Measurements from ENCODE around the gene C1orf105.
"Not testable (repeated sequence)": the region's sequence is repeated elsewhere in the genome, so short reads cannot be mapped to it uniquely, and the experiment has no call there.

The C1orf105 gene

DNA sequence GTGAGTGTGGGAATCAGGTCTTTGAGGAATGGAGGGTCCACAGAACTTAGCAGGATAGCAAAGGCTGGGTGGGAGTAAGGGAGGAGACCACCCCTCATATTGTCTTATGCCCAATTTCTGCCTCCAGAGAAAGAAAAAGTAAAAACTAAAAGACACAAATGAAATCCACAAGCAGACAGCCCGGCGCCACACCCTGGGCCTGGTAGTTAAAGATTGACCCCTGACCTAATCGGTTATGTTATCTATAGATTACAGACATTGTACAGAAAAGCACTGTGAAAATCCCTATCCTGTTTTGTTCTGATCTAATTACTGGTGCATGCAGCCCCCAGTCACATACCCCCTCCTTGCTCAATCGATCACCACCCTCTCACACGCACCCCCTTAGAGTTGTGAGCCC is 75.6 kb downstream of the C1orf105 start:
- DNase-seq, result not testable (repeated sequence)

DNA sequence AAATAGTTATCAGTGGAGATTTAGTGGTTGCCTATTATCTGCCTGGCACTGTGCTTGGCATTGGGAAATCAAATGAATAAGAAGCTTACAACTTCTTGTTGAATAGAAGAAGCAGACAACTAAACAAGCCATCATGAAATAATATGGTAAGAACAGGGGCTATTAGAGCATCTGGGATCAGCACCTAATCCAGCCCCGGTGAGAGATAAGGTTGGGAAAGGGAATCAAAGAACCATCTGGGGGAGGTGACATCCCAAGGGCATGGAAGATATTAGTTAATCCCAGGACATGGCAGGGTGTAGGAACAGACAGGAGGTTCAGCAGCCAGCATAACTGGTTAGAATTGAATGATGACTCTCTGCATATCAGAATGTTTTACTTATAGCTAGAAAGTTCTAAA is 76.2 kb downstream of the C1orf105 start:
- DNase-seq, result no peak

DNA sequence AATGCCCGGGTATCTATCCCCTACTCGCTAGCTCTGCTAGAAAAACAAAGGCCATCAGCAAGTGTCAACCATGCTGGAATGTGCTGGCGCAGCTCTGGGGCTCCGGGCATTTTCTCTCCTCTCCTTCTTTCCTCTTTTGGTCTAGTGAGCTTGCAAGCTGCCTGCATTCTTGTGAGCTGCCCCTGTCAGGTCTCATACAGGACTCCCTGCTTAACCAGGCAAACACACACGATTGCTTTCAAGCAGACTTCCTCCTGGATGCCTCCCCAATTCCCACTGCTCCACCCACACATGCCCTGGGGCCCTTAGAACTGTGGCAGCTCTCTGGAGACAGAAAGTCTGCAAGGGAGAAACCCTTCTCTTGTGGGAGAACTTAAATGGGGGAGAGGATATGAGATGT is 76.7 kb downstream of the C1orf105 start:
- no peak for DNase-seq

DNA sequence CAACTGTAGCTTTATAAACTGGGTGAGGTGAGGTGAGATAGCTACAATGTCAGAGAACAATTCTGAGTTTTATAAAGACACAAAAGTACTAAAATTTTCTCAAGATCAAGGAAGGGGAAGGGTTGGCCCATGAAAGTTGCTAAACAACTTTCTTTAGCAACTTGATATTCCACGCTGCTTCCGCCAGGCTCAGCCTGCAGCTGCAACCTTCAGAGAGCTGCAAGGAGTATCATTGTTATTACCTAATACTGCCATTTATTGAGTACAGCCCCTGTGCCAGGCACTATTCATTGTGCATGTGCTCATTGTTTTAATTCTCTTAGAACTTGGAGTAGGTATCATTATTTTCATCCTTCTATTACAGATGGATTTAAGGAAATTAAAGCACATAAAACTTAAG is 78.4 kb downstream of the C1orf105 start:
- no peak for DNase-seq

DNA sequence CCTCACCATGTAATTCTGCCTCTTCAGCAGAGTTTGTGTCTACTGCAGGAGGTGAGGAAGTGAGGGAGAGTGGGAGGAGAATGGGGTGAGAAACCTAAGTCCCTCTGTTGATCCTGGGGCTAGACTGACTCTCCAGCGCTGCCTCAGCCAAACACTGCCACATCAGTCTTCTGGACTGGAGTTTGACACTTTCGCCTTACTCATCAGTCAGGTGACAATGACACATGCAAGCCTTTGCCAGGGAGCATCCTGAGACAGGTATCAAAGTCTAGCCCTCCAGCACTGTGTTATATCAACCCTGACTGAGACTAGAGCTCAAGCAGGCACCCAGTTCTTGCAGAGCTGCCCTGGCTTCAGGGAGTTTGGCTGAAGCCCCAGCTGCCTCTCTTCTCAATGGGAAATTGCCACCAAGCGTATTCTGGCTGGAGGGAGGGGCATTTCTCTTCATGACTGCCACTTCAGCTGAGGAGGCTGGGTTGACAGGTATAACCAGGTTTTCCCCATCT is 79.2 kb downstream of the C1orf105 start:
- no peak for DNase-seq

DNA sequence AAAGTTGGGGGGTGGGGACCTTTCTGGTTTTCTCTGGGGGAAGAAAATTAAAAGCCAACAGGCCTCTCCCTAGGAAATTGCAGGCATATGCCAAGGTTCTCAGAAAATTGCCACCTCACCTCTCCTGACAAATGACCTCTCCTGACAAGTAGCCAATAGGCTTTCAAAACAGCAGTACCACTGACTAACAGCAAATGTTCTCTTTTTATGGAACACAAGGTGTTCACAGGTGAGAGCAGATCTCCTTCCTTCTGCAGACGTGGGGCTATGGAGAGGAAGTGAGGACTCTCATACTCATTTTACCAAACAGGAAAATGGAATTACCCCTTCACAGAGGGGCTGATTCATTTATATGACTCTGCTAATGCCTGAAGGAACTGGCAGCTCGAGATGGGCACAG is 79.7 kb downstream of the C1orf105 start:
- DNase-seq, result no peak

DNA sequence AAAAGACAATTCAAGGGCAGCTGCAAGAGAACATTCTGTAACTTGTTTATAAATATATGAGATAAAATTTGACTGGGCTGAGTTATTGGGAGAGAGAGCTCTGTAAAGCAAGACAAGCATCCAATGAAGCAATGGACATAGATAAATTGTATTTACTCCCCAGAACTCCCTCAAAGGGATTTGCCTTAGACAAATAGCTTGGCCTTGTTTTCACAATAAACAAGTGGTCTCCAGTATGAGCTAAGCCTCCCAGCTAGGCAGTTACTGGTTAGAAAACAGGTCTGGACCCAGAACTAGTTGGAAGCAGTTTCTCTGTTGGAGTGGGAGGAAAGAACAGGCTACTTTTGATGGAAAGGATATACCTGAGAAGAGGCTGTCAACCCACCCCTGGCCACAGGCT is 87.3 kb downstream of the C1orf105 start:
- no peak for DNase-seq

DNA sequence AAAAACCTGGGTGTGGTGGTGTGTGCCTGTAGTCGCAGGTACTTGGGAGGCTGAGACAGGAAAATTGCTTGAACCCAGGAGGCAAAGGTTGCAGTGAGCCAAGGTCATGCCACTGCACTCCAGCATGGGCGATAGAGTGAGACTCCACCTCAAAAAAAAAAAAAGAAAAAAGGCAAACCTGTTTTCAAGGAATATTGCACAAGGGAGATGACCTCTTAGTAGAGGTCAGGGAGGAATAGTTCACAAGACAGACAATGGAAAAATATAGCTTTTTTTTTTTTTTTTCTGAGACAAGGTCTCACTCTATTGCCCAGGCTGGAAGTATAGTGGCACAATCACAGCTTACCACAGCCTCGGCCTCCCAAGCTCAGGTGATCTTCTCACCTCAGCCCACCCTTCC is 90.0 kb downstream of the C1orf105 start:
- DNase-seq, result no peak

DNA sequence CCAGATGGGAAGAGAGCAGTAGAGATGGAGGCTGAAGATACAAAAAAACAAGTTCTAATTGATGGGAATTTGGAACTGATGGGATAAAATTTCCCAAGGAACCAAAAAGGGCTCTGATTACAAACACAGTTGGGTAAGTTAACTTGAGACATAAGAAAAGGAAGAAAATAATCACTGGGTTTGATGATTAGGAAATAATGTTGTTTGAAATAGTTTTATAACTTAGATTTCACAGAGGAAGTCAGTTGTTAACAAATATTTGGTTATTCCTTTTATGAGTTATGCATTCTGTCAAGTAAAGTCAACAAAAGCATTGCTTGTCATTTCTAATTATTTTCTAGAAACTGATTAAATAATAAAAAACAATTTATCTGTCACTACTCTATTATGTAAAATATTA is 92.1 kb downstream of the C1orf105 start:
- DNase-seq, result no peak

DNA sequence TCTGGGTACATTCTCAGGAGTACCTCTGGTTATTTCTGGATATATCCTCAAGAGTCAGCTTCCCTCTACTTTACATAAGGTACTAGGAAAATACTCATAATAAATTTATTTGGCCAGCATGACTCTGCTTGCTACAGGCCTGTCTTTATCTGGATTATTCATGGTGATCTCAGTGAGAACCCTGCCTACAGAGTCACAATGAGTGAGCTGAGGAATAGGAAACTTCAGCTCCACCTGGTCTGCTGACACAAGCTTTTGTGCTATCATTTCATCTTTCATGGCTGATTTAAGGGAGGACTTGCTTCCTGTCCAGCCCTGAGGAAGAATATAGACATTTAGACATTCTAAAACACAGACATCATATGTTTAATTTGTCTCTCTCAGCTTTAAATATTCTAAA is 93.0 kb downstream of the C1orf105 start:
- no peak for DNase-seq

DNA sequence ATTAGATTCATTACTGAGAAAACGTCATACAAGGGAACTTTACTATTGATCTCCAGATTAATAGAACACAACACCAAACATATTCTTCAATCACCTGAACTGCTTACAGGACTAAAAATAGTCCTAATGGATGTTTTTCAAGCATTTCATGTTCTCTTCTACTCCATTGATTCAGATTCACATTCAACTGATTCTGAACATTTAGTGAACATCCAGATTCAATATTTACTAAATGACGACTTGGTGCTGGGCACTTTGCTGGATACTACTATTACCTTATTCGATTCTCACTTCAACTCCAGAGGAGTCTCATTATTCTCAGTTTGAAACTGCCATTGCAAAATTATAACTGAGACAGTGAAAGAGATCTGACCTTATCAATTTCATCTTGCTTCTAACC is 93.6 kb downstream of the C1orf105 start:
- DNase-seq, result no peak

DNA sequence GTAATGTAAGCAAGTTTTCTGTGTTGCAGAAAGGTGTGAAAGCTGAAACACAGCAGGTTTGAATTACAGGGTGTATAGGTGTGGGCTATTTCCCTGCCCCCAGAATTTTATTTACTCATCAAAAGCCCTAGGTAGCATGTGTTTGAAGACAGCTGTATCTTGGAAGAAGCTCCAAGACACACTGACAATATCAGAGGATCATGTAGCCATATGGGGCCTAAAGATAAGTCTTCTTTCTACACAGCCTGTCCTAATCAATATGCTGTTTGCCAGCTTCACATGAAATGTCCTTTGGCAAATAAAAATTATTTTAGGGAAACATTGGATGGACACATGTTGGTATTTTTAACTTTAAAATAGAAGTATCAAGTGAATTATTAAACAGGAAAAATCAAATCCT is 95.0 kb downstream of the C1orf105 start:
- DNase-seq, result no peak

DNA sequence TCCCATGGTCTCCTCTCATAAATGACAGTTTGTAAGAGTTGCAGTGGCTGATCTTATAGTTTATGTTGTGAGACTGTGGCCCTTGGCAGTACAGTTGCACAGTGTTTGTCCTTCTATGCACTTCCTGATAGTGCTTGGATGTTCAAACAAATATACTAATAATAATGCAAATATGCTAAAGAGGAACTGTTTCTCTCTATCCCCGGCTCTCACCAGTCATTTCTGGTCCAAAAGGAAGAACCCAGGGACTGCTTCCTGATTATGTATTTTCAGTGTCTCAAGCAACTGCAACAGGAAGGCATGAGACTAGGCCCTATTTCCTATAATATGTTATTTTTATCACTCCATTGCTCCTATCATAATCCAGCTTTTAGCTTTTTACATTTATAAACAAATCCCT is 95.4 kb downstream of the C1orf105 start:
- no peak for DNase-seq

DNA sequence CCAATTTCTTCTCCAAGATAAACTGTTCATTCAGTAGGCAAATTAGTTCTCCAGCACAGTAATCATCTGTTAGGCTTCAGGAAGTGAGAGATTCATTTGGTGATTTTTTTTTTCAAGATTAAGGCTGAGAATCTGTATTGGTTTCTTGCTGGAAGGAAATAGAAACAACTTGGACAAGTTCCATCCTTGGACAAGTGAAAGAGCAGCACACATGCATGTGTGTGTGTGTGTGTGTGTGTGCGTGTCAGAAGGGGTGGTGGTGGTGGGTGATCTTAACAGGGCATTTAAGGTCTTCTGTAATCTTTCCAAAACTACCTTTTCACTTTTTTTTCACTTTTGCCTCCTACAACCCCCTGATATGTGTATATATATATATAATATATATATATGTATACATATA is 96.6 kb downstream of the C1orf105 start:
- no peak for DNase-seq

DNA sequence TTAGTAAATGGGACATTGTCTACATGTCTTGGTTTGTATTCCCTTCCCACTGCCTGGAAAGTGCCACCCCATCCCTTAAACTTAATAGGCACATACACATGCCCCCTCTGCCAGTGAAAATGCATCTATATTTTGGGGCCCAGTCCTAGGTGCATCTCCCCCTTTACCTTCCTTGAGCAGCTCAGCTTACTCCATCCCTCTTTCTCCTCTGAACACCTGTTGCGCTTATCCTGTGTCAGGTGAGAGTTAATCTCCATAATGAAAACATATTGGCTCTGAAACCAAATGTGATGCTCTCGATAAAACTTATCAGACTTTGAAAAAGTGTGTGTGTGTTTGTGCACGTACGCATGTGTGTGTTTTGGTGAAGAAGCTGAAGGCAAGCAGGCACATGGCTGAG is 97.1 kb downstream of the C1orf105 start:
- DNase-seq, result no peak
